DMS114 treated with DMSO at 0.1 percent for 48 hours (cell line): ENCODE measurements around the gene IRF2BP2.

Experiments used
- DNase-seq: peaks from one replicate; lab custom pipeline; 2025; ENCODE audit not compliant: unreplicated experiment; lab: John Stamatoyannopoulos, UW

IRF2BP2 gene

DNA sequence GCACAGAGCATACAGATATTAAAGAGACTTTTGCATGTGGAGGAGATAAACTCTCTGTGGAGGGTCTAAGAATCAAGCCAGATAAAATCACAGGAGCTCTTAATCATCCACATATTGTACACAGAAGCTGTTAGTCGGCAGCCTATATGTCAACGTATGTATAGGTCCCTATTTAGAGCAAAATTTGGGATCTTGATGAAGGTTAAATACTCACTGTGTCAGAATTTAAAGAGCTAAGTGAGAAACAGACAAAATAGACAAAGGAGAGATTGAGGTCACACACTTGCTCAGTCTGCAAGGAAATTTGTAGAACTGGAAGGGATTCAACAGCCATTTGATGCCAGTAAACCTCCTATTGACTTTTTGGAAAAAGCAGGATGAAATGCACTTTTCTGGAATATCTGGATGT is 4.1 kb upstream of the IRF2BP2 start:
- no peak for DNase-seq

DNA sequence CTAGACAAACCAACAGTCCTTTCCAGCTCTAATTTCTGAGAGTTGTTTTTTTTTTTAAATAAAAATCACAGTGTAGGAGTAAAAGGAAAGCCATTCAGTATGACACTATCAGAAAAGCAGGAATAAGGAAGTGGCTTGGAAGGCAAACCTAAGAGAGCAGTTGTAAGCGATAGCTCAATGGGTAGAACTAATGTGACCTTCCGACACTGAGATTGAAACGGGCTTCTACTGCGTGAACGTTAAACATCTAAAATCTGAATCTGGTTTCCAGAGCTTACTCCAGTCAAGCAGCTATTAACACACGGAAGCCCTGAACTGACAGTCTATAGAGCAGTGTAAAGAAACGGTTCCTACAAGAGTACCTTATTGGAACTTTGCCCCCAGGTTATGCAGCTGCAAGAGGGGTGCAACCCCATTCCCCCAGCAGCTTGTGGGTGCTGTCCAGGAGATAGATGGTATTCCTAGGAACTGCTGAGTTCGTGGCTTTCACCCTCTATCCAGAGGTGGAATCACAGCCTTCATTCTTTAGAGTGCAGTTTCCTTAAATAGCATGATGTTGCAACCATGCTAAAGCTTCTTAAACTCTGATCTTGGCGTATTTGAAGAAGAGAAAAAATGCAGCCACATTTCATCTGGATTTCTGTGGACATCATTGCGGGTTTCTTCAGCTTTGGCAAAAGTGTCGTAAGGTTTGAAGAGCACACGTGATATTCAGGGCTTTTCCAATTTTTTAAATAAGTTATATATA is 3.3 kb upstream of the IRF2BP2 start:
- no peak for DNase-seq

DNA sequence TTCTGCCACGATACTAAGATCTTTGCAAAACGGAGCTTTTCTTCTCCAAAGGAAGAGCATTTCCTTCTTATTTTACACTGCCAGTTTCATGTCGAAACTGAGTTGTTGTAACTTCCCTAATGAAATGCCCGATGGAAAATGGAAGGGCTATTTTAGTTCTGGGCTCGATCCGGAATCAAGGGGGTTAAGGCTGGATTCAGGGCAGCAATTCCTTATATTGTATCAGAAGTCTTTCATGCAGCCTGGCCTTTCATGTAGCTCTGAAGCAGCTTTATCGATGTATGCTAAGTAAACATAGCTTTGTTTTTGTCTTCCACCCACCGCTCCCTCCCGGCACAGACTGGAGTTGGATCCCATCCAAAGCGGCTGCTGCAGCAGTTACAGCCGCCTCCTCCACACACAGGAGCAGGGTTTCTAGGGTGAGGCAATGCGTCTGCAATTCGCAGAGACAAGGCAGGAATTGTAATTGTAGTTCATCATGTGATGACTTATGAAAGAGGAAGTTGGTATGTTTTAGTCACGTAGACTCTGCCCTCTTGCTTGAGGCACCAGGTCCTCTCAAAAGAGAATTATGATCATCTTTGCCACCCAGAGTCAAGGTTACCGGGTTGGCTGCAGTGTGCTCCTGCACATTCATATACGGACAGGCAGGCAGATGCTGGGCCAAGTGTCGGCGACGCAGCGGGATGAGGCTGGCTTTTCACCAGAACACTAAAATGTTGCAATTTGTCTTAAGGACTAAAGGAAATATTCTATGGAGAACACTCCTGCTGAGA is 2.6 kb upstream of the IRF2BP2 start:
- peak; percentile 72 for DNase-seq

DNA sequence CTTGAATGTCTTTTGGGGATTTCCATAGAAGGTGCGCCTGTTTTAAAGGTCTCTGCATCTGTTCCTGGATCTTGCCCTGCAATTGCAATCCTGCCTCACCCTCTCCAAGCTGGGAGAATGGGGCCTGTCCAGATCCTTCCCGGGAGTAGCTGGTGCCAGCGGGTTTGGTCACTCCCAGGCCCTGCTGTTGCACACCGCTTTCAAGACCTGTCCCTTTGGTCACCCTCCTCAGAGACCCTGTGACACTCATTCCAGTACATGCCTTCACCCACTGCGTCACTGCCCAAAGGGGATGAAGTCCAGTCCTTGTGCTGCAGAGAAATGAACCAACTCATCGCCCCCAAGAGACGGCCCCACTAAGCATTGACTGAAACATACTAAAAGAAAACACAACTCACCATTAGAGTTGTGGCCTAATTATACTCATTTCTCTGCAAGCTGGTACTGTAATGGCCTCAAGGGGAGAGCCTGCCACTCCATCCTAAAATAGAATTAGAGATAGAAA is 1.9 kb upstream of the IRF2BP2 start:
- DNase-seq: no peak

DNA sequence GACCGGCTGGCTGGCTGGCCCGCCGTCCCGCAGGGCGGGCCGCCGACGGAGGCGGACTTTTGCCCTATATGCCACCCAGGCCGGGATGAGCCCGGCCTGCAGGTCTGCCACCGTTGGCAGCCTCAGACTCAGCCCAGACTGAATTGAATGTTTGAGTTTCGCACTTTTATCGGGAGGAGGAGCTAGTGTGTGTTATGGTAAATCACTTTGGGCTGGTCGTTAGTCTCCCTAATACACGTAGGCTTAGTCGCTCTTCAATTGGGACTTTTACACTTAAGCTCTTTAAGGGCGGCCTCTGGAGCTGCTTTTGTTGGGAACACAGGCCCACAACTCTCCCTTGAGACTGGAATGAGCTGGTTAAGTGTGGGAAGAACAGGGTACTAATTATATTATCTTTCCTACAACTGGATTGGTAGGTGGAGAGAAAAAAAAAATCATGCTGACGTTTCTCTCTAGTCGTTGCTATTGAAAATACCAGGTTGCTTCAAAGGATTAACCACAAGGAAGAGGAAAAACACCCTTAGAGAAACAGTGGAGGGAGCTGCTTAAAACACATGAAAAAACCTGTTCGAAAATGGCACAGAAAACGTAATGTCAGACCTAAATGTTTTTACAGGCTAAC is 1.4 kb upstream of the IRF2BP2 start:
- DNase-seq: peak; percentile 59

DNA sequence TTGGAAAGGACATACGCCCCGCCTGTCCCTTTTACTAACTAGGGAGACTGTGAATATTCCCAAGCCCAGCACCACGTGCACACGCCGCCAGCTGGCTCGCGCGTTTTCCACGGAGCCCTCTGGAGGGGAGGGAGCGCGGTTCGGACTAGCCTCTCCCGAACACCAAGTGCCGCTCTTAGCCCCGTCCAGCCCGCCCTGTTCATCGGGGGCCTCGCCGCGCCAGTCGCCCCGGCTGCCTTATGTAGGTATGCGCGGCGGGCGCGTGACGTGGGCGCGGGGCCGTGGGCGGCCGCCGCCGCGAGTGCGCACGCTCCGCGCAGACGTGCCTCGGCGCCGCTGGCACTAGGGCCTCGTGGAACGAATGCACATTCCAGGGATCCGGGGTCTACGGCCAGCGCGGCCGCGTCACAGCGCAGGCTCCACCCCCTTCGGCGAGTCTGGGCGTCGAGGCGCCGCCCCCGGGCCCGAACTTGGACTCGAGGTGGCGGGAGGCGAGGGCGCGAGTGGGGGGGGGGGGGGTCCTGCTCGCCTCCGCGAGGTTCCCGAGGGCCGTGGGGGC is 767 bp upstream of the IRF2BP2 start:
- peak; percentile 80 for DNase-seq

DNA sequence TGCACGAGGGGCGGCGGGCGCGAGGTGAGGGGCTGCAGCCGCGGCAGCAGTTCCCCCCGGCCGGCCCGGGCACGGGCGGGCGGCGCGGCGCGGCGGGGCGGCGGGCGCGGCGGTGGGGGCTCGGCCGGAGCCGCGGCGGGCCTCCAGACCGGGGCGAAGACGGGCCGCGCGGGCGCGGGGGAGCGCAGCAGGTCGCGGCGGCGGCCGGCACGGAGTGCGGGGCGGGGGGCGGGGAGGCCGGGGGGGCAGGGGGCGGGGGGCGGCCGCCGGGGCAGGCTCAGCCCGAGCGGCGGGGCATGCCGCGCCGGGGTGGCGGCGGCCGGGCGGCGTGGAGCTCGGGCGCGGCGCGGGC is 311 bp downstream of the IRF2BP2 start:
- no peak for DNase-seq

DNA sequence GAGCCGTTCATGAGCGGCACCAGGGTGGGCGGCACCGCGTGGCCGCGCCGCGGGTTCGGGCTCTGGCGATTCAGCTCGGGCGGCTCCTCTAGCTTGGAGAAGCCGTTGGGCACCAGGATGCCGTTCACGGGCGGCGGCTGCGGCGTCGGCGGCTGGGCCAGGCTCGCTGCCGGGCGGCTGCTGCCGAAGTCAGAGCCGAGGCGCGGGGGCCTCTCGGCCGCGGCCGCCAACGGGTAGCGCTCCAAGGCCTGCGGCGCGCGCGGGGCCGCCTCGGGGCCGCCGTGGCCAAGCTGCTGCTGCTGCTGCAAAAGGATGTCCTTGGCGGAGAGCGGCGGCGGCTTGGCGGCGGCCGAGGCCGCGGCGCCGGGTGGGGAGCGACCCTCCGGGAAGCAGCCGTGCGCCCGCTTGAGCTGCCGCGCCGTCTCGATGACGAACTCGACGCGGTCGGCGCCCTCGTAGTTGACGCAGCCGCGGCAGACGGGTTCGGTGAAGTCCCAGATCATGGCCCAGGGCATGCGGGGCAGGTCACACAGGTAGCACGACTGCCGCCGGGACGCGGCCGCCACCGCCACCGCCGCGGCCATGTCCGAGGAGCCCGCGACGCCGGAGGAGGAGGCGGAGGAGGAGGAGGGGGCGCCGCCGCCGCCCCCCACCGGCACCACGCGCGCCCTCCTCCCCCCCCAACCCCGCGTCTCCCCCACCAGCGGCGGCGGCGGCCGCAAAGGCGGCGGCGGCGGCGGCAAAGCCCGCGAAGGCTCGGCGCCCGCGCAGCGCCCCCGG is 877 bp downstream of the IRF2BP2 start:
- DNase-seq: no peak

DNA sequence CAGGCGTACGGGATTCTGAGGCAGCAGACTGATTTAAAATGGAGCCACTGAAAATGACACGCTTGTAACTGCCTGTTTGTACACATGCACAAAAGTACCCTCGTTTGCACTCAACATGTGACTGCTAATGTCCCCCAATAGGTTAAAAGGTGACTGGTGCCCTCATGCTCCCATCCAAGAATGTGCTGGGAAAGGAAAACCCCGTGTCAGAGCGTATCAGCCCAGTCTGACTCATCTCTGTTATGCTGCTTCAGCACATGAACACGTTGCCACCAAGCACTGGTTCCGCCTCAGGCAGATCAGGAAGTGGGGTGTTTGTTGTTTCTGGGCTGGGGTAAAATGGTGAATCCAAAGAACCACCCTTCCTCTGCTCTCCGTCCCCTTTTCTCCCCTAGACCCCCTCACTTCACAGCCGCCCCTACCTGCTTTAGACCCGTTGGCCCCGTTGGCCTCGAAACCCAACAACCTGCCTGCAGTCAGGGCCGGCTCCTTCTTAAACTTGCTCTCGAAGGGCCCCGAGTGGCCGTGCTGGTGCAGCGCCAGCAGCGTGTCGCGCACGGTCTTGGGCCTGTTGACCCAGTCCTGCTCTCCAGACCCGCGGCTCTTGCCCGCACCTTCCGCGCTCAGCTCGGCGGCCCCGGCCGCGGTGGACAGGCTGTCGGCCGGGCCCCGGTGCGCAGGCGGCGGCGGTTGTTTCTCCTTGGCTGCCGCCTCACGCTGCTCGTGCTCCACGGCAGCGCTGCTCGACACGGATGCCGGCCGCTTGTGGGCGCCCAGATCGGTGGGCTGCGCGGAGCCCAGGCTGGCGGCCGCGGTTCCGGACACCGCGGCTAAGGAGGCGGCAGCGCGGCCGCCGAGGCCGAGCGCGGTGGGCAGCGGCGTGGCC is 1.7 kb downstream of the IRF2BP2 start:
- DNase-seq: peak; percentile 40

DNA sequence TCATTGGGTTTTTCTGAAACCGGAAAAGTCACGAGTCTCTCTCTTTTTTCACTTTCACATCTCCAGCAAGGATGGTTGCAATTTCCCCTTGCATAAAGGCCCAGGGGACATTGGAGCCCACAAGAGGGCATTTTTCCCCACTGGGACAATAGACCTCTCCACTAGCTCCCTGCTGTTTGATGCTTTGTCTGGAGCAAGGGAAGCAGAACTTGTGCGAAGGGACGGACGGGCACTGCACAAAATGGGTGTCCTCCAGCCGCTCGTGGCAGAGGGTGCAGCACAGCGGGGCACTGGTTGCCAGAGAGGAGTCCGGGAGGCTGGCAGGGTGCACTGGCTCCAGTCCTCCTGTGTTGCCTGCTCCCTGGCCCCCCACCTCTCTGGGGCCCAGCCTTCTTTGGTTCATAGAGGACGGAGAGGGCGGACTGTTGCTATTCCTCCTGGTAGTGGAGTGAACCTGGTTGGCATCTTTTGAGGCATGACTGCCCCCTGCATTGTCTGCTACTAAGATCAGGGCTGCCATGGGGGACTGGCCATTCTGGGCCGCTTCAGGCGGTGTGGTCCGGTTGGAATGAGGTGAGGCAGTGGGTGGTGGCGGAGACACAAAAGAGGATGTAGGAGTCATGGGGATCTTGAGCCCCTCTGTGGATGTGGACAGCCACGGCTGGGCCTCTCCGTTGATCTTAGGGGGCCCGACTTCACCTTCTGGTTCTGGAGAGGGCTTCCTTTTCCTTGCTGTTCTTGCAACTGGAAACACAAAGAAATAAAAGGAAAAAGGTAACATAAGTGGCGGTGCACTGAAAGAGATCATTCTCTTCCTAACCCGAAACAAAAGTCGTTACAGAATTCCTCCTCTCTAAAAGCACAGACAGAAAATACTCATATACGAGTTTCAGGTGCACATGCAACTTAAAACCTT is 2.6 kb downstream of the IRF2BP2 start:
- peak; percentile 32 for DNase-seq

DNA sequence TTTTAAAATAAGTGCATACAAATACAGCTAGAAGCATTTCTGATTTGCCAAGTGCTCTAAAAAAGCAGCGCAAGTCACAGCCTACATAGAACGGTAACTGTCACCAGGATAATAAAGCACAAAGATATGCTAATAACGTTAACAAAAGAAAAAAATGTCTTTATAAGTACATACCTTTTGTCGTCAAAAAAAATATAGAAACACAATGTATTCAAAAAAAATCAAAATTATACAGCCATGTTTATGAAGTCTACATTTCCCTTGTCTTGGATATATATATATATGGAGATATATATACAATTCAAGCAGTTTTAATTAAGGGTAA is 3.2 kb downstream of the IRF2BP2 start:
- DNase-seq: no peak

DNA sequence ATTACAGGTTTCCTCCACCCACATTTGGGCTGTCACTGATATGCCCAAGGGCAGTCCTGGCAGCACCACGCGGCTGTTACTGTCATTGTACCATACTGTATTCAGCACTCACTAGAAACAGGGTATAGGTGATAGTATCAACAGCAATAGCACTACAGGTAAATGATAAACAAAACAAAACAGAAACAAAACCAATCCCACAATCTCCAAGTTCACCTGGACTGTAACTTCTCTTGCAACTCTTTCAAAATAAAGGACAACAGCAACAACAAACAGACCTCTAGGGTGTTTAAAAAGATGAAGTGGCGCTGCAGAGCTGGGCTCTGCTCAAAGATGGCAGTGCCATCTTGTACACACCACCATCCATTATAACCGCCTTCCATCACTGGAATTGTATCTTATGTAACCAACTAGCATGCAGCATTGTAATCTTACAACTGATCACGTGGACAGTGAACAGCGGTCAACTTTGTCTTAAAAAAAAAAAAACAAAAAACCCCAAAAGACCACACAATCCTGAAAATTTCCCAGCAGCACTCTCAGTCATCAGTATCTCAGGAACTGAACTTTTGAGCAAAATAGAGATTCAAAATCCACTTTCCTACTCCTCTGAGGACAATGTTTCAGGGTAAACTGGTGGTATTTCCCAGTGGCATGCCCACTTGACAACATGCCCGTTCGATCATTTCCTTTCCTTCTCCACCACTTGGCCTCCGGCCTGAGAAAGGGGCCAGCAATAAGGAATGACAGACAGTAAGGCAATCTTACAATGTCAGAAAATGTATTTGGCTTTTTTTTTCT is 3.8 kb downstream of the IRF2BP2 start:
- DNase-seq: peak; percentile 49

DNA sequence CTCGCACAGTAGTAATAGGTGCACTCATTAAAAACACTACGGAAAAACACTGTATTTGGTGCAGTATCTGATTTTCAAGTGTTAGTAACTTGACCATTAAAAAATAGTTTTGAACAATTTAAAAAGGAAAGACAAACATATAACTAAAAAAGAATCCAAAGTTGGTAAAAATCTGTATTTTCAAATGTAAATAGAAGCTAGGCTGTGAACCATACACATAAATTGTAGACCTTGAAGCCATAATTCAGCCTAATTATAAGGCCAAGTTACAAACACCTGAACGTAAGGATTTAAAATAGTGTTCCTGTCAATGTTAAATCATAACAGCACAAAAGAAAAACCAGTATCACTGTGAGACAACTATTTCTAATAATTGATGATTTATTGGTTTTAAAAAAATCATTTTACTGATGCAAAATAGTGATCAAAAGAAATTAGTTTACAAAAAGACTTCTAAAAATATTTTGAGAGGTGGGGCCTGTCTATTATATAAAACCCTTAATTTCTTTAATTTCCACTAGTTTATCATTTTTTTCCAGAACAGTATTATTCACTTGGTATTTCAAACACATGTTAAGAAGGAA is 4.5 kb downstream of the IRF2BP2 start:
- DNase-seq: no peak

DNA sequence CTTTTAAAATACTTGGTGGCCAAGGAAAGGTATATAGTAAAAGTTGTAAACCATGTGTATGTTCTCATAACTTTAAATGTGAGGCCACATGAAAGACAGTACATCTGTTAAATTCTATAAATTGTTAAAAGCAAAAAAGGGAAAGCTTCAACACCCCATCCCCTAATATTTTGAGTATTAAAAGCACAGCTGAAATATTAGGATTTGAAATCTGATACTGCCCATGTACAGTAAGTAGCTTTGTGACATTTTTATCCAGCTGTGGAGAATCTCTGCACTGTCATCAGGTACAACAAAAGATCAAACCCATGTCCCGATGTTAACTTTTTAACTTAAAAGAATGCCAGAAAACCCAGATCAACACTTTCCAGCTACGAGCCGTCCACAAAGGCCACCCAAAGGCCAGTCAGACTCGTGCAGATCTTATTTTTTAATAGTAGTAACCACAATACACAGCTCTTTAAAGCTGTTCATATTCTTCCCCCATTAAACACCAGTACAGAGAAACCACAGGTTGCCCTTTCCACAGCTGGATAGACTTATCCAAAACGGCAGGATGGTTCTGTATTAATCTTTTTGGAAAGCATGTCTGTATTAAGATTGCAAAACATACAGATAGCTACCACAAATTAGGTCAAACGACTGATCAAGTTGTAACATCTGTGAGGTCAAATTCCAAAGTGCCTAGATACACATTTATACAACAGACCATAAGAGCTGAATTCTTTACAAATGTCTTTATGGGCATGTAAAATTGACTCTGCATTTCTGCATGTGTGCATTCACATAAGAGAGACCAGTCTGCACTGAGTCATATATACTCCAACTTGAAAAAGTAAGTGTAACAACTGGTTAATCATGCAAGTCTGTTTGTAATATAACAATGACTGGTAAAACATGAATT is 5.2 kb downstream of the IRF2BP2 start:
- peak; percentile 10 for DNase-seq

DNA sequence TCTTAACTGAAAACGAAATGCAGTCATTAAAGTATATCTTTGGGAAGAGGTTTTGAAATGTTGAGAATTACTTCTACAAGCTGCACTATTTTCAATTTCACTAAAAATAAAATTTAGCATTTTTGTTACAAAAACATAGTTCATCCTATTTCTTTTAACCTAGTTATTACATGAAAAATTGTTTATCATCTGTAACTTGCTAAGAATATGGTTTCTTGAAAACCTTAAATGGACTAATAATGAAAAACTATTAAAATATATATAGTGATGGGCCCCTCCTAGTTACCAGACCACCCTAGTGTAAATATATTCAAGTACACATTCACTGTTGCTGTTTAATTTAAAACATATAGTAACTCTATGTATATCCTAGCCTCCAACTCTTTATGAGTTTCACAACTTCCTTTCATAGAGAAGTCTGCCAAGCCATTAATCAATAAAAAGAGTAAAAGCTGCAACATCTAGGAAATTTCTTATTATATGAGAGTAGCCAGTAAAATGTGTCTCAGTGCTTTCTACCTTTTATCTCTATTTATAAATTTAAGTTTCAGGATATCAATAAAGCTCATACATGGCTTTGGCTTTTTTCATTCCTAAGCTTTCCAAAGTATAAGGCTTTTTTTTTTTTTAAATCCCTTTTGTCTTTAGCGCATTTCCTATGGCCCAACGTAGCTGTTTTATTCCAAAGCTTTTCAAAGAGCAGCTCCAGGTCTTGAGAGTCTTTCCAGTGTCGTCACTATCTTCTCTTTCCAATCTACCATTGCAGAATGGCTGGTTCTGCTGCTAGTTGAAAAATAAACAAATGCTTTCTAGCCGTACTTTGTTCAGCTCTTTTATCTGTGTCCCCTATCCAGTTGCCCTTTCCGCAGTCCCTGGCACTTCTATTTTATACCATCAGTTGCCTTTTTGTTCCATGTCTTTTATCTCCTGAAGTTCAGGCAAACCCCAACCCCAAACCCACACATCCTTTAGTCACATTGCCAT is 6.5 kb downstream of the IRF2BP2 start:
- peak; percentile 11 for DNase-seq
